ENCODE measurements around the gene SCML2.

DNA sequence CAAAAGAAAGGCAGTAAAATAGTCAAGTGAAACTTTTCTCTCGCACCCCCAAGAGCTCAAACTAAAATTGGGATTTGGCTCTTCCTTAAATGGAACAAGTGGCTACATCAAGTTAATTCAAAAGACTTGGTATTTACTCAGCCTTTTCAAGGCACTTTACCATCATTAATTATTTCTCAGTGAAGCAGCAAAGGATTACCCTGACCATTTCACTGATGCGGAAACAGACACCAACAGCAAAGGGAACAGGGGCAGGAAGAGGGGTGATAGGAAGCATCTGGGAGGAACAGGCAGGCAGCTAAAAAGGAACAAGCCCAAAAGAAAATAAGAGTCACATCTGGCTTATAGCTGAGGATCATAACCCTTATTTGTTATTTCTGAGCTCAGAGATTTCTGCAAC, 2.7 kb downstream of the SCML2 start:
- TF ChIP-seq, protein P1, sequence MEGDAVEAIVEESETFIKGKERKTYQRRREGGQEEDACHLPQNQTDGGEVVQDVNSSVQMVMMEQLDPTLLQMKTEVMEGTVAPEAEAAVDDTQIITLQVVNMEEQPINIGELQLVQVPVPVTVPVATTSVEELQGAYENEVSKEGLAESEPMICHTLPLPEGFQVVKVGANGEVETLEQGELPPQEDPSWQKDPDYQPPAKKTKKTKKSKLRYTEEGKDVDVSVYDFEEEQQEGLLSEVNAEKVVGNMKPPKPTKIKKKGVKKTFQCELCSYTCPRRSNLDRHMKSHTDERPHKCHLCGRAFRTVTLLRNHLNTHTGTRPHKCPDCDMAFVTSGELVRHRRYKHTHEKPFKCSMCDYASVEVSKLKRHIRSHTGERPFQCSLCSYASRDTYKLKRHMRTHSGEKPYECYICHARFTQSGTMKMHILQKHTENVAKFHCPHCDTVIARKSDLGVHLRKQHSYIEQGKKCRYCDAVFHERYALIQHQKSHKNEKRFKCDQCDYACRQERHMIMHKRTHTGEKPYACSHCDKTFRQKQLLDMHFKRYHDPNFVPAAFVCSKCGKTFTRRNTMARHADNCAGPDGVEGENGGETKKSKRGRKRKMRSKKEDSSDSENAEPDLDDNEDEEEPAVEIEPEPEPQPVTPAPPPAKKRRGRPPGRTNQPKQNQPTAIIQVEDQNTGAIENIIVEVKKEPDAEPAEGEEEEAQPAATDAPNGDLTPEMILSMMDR (IDR thresholded peaks at IDR 0.05), result no peak
- no peak for TF ChIP-seq POLR2A (IDR thresholded peaks at IDR 0.05)
